ENCODE data around the gene SYT15.
"Not testable (repeated sequence)": the region's sequence is repeated elsewhere in the genome, so short reads cannot be mapped to it uniquely, and the experiment has no call there.

GRCh38 chr10:46587546-46587945 is 8.6 kb downstream of the SYT15 start:
- not testable (repeated sequence) for TF ChIP-seq CTCF (conservative IDR thresholded peaks at IDR 0.05; ENCODE audit: low read depth, low read length); BHLHE40 (IDR thresholded peaks at IDR 0.05; ENCODE audit: low read depth, low read length); POLR2A (IDR thresholded peaks at IDR 0.05; ENCODE audit: low read depth, low read length); ELK1 (IDR thresholded peaks at IDR 0.05; ENCODE audit: borderline replicate concordance, low read depth, low read length); RFX5 (IDR thresholded peaks at IDR 0.05; ENCODE audit: low read depth, low read length); RAD21 (IDR thresholded peaks at IDR 0.05; ENCODE audit: low read length); SMC3 (IDR thresholded peaks at IDR 0.05; ENCODE audit: low read depth, low read length); MAFK (IDR thresholded peaks at IDR 0.05; ENCODE audit: low read depth, low read length); MXI1 (IDR thresholded peaks at IDR 0.05; ENCODE audit: borderline replicate concordance, low read depth, low read length); RCOR1 (IDR thresholded peaks at IDR 0.05; ENCODE audit: insufficient replicate concordance, low read length)

Measured in IMR-90 (cell line).